Measurements from ENCODE around the gene BSCL2. TPM values are rescaled to one million over a fixed set of nuclear protein-coding genes. Genes with fewer than 3 reads are reported as not detected.
"Not testable (repeated sequence)": the region's sequence is repeated elsewhere in the genome, so short reads cannot be mapped to it uniquely, and the experiment has no call there.

Gene BSCL2
- total RNA-seq, 2 experiments from 2014 or later: 28.3 to 41.0 TPM

DNA sequence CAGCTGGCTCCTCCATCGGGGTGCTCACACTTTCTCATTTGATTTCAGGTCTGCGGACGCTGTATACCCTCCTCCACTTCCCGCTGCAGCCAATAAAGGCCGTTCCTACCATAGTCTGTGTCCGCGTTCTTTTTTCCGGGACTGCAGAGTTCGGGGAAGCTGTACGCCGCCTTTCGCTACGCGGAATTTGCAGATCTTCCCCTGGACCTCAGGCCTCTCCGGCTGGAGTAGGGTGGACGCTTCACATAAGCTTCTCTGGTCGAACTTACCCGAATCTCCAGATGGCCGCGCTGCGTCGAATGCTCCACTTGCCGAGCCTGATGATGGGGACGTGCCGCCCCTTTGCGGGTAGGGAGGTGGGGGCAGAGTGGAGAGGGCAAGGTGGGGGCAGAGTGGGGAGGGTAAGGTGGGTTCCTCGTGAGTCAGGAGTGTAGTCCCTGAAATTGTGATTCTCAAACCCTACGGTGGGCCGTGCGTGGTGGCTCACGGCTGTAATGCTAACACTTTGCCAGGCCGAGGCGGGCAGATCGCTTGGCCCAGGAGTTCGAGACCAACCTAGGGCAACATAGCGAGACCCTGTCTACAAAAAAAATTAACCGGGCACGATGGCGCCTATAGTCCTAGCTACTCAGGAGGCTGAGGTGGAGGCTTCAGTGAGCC, 41.5 kb downstream of the BSCL2 start:
- Mint-ChIP-seq H3K9me3 (no peaks in the 10 kb centered on the region), H3K4me1 (peaks cover 45% of the 10 kb centered on the region), H3K36me3 (ENCODE audit: low read depth) (peaks cover 47% of the 10 kb centered on the region), H3K4me3 (peak overlapping the region; percentile 98), H3K27ac (peak overlapping the region; percentile 93), H3K27me3 (no peaks in the 10 kb centered on the region)
- DNase-seq: peak; percentile 56
- CTCF ChIA-PET: interaction anchor here (0.5 to 3.0 kb wide), 19 partner anchors 8 to 216 kb away, joined by 3 to 17 read pairs (median 4); partner anchors contain the start of genes INTS5, MTA2, SLC3A2 and TUT1
- POLR2A ChIA-PET: interaction anchor here (0.6 to 1.8 kb wide), 18 partner anchors 9 to 190 kb away, joined by 3 to 14 read pairs (median 7); partner anchors contain the start of genes B3GAT3, GANAB, INTS5 and TUT1

DNA sequence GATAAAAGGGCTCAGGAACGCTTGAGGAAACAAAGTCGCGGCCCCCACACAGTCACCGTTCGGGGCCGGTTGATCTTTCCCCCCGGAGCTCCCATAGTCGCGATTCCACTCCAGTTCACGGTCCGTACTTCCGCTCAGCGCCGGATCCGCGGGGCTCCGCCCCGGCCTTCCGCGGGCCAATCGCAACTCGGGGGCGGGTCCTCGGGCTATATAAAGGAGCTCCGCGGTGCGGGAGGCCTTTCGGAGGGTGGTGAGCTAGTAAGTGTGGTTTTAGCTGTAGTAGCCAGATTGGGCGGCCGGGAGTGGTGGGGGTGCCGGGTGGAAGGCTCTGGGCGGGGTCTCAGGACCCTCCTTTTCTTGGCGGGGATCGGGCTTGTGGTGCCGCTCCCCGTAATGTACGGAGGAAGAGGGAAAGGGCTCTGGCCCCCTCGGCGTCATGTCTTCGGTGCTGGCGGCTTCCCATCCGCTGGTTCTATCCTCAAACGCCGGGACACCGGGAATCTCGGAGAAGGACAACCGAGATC, 42.1 kb downstream of the BSCL2 start, which contains the start of the genes C11orf98 and CSKMT:
C11orf98 (minus strand) TSS at position 136 of the 524 bp plus-strand sequence; CDS start at position 95, 41 bp downstream.
CSKMT (plus strand) TSS at position 238 of the 524 bp plus-strand sequence. CDS start 568 bp downstream, outside the sequence.
- no peaks in the 10 kb centered on the region for H3K27me3 Mint-ChIP-seq
- POLR2A ChIA-PET: interaction anchor here (0.6 to 1.8 kb wide), 26 partner anchors 8 to 214 kb away, joined by 3 to 14 read pairs (median 5); partner anchors contain the start of genes B3GAT3, EEF1G, GANAB and INTS5

DNA sequence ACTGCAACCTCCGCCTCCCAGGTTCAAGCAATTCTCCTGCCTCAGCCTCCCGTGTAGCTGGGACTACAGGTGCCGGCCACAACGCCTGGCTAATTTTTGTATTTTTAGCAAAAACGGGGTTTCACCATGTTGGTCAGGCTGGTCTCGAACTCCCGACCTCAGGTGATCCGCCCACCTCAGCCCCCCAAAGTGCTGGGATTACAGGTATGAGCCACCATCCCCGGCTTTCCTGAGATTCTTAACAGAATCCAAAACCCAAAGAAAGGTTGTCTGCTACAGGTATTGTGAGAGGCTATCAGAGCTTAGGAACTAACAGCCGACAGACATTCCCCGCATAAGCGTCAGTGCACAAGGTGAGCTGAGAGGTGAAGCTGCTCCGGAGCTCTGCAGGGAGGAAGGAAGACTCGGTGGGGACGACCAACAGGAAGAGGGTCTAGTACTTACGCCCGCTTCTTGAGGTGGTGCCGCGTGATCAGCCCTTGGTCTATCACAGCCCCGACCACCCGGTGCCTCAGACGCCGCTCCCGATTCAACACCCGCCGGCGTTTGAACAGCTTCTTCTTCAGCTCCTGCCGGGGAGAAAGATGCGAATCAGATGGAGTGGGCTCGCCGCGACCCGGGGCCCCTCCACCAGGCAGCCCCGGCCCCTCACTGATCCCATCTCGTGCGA, 42.7 kb downstream of the BSCL2 start:
- peaks cover 35% of the 10 kb centered on the region for H3K4me1 Mint-ChIP-seq
- CTCF ChIA-PET: interaction anchor here (0.7 to 3.0 kb wide), 21 partner anchors 8 to 270 kb away, joined by 3 to 17 read pairs (median 4); partner anchors contain the start of genes EML3, INTS5, MTA2 and SLC3A2
- H3K9me3 Mint-ChIP-seq: no peaks in the 10 kb centered on the region
- peak overlapping the region; percentile 98 for H3K4me3 Mint-ChIP-seq
- peaks cover 48% of the 10 kb centered on the region for H3K36me3 Mint-ChIP-seq (ENCODE audit: low read depth)
- no peaks in the 10 kb centered on the region for H3K27me3 Mint-ChIP-seq
- DNase-seq: peak; percentile 66
- H3K27ac Mint-ChIP-seq: peak overlapping the region; percentile 93
- POLR2A ChIA-PET: interaction anchor here (0.6 to 1.8 kb wide), 22 partner anchors 8 to 213 kb away, joined by 3 to 14 read pairs (median 6); partner anchors contain the start of genes B3GAT3, EEF1G, GANAB and INTS5

More for the DNA sequence above, 42.1 kb downstream of the BSCL2 start, which contains the start of the genes C11orf98 and CSKMT:
- DNase-seq: peak; percentile 96
- peaks cover 41% of the 10 kb centered on the region for H3K4me1 Mint-ChIP-seq
- H3K9me3 Mint-ChIP-seq: no peaks in the 10 kb centered on the region
- peaks cover 49% of the 10 kb centered on the region for H3K36me3 Mint-ChIP-seq (ENCODE audit: low read depth)
- CTCF ChIA-PET: interaction anchor here (0.5 to 3.0 kb wide), 22 partner anchors 8 to 271 kb away, joined by 3 to 17 read pairs (median 4); partner anchors contain the start of genes EML3, INTS5, MTA2 and SLC3A2
- peak within 1 kb of the TSS; percentile 93 for H3K27ac Mint-ChIP-seq
- H3K4me3 Mint-ChIP-seq: peak within 1 kb of the TSS; percentile 98

DNA sequence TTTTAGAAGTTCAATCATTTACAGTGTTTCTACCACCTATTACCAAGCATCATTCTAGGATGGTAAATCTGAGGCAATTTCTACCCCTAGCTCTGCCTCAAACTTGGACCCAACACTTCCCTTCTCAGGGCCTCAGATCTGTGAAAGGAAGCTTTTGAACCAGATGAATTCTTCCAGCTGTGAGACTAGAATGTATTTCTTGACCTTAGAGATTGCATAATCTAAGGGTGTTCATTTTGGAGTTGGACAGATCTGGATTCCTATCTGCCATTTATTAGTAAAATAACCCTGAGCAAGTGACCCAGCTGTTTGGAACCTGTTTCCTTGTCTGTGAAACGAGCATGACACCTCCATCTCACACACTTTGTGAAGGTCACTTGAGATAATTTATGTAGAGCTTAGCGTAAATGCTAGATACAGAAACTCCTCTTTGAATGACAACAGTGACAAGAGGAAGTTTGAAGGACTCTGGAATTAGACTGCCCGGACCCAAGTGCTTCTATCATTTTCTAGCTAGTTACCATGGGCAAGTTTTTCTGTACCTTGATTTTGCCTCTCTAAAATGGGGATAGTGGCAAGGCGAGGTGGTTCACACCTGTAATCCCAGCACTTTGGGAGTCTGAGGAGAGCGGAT, 50.3 kb downstream of the BSCL2 start:
- ChIA-PET CTCF (interaction anchor here (0.5 to 1.6 kb wide), 7 partner anchors 8 to 205 kb away, joined by 3 to 7 read pairs (median 4); partner anchors contain the start of genes C11orf98 and CSKMT), POLR2A (interaction anchor here (1.3 kb wide), 1 partner anchor 8 kb away, joined by 7 read pairs; the partner anchor contains the start of genes C11orf98 and CSKMT)
- Mint-ChIP-seq H3K4me1 (peaks cover 17% of the 10 kb centered on the region), H3K27me3 (no peaks in the 10 kb centered on the region), H3K9me3 (no peaks in the 10 kb centered on the region), H3K36me3 (ENCODE audit: low read depth) (peaks cover 6% of the 10 kb centered on the region), H3K4me3 (no peak overlapping the region), H3K27ac (no peak overlapping the region)
- DNase-seq: no peak

DNA sequence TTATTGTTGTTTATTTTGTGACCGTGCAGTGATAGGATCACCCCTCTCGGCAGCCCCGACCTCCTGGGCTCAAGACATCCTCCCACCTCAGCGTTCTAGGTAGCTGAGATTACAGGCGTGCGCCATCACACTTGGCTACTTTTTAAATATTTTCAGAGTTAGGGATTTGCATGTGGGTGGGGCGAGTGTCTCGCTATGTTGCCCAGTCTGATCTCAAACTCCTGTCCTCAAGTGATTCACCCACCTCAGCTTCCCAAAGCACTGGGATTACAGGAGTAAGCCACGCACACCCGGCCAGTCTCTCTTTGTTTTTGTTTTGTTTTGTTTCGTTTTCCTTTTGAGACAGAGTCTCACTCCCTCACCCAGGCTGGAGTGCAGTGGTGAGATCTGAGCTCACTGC, 52.9 kb downstream of the BSCL2 start:
- Mint-ChIP-seq H3K4me1 (peaks cover 27% of the 10 kb centered on the region), H3K27ac (peak overlapping the region; percentile 77), H3K9me3 (no peaks in the 10 kb centered on the region), H3K27me3 (no peaks in the 10 kb centered on the region), H3K36me3 (ENCODE audit: low read depth) (peaks cover 7% of the 10 kb centered on the region), H3K4me3 (peak overlapping the region; percentile 91)
- DNase-seq: no peak
- ChIA-PET CTCF (interaction anchor here (1.1 to 2.5 kb wide), 8 partner anchors 10 to 132 kb away, joined by 3 to 10 read pairs (median 5); partner anchors contain the start of genes C11orf98, CSKMT and TUT1), POLR2A (interaction anchor here (2.4 kb wide), 1 partner anchor 11 kb away, joined by 14 read pairs; the partner anchor contains the start of genes C11orf98 and CSKMT)

DNA sequence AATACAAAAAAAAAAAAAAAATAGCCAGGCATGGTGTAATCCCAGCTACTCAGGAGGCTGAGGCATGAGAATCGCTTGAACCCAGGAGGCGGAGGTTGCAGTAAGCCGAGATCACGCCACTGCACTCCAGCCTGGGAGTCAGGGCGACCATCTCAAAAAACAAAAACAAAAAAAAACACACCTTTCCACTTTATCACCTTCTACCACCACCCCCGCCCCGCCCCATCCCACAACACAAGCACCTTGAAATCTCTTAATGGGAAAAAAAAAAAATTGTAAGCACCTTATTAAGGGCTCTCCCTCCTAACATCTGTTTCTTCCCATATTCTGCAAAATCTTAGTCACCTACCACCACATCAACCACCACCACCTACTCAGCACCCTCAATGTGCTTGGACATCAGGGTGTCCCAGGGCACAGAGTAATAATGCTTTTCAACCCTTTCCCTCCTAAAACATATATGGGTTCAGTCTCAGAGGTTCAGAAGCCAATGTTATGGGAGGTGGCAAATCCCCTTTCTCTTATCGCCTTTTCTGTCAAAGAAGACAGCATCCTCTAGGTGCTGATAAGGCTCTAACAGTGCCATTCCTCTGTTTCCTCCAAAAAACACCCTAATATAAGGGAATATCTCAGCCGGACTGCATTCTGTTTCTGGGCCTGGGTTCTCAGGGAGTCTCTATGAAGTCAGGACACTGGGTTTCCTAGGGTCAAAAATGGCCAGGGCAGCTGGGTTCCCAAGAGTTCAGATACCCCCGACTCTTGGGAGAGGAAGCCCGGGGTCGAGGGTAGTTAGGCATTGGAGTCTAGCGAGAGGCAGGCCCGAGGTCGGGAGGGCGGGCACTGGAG, 54.8 kb downstream of the BSCL2 start:
- Mint-ChIP-seq H3K9me3 (no peaks in the 10 kb centered on the region), H3K27ac (peak overlapping the region; percentile 91), H3K4me3 (peak overlapping the region; percentile 91), H3K4me1 (peaks cover 27% of the 10 kb centered on the region), H3K27me3 (no peaks in the 10 kb centered on the region), H3K36me3 (ENCODE audit: low read depth) (peaks cover 11% of the 10 kb centered on the region)
- no peak for DNase-seq
- ChIA-PET POLR2A (interaction anchor here (0.6 to 1.0 kb wide), 4 partner anchors 12 to 1545 kb away, joined by 3 to 13 read pairs (median 3); partner anchors contain the start of genes C11orf98 and CSKMT), CTCF (interaction anchor here (1.0 to 1.1 kb wide), 5 partner anchors 12 to 119 kb away, joined by 3 to 4 read pairs (median 3); partner anchors contain the start of genes C11orf98, CSKMT and TAF6L)

DNA sequence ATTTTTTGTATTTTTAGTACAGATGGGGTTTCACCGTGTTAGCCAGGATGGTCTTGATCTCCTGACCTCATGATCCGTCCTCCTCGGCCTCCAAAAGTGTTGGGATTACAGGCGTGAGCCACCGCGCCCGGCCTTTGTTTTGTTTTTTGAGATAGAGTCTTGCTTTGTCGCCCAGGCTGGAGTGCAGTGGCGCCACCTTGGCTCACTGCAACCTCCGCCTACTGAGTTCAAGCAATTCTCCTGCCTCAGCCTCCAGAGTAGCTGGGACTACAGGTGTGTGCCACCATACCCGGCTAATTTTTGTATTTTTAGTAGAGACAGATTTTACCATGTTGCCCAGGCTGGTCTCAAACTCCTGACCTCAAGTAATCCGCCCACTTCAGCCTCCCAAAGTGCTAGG, 56.9 kb downstream of the BSCL2 start:
- Mint-ChIP-seq H3K4me1 (peaks cover 38% of the 10 kb centered on the region), H3K36me3 (ENCODE audit: low read depth) (peaks cover 15% of the 10 kb centered on the region), H3K27ac (peak overlapping the region; percentile 66)
- DNase-seq, H3K9me3 Mint-ChIP-seq, H3K27me3 Mint-ChIP-seq, H3K4me3 Mint-ChIP-seq: not testable (repeated sequence)
- POLR2A ChIA-PET: interaction anchor here (0.6 kb wide), 1 partner anchor 69 kb away, joined by 3 read pairs; no protein-coding TSS in a partner anchor
- CTCF ChIA-PET: interaction anchor here (0.6 to 1.3 kb wide), 5 partner anchors 12 to 107 kb away, joined by 3 to 5 read pairs (median 3); partner anchors contain the start of genes LBHD1 and ROM1

DNA sequence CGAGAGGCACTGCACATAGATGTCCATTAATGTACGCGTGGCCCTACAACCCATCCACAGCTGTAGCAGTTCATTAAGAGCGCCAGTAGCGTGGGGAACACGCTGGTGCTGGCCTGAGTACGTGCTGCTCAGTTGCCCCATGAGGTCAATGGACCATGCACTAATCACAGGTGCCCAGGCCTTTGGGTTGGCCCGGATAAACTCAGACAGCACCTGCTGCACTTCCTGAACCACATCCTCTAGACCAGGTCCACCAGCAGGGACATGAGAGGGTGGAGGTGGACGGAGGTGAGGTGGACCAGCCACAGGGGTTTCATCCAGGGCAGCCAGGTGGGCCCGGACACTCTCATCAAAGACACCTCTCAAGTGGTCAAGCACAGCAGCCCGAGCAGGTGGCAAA, 57.7 kb downstream of the BSCL2 start:
- peaks cover 19% of the 10 kb centered on the region for H3K36me3 Mint-ChIP-seq (ENCODE audit: low read depth)
- H3K27me3 Mint-ChIP-seq: no peaks in the 10 kb centered on the region
- POLR2A ChIA-PET: interaction anchor here (0.6 to 0.7 kb wide), 3 partner anchors 23 to 68 kb away, joined by 3 to 5 read pairs (median 4); no protein-coding TSS in a partner anchor
- H3K4me1 Mint-ChIP-seq: peaks cover 44% of the 10 kb centered on the region
- CTCF ChIA-PET: interaction anchor here (1.0 to 1.3 kb wide), 5 partner anchors 9 to 106 kb away, joined by 3 to 5 read pairs (median 3); partner anchors contain the start of genes ROM1 and UQCC3
- no peaks in the 10 kb centered on the region for H3K9me3 Mint-ChIP-seq
- no peak overlapping the region for H3K27ac Mint-ChIP-seq
- no peak overlapping the region for H3K4me3 Mint-ChIP-seq
- DNase-seq: no peak

DNA sequence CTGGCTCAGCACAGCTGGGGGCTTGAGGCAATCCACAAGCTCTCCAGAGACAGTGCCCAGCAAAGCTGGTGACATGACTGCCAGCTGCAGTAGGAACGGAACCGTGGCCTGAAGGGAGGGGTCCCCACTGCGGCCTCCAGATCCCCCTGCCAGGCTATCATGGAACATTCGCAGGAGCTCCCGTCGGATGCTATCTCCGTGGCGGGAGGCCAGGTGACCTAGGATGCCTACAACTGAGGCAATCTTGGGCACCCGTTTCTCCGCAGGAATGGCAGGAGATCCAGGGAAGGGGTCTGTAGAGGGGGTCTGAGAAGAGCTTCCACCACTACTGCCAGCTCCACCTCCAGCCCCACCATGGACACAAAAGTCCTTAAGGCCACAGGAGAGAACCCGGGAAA, 58.3 kb downstream of the BSCL2 start:
- ChIA-PET CTCF (interaction anchor here (0.9 to 1.4 kb wide), 7 partner anchors 8 to 38 kb away, joined by 3 to 5 read pairs (median 4); partner anchors contain the start of genes ROM1 and UQCC3), POLR2A (no interaction called here)
- Mint-ChIP-seq H3K4me3 (no peak overlapping the region), H3K27me3 (no peaks in the 10 kb centered on the region), H3K4me1 (peaks cover 43% of the 10 kb centered on the region), H3K27ac (no peak overlapping the region), H3K9me3 (no peaks in the 10 kb centered on the region), H3K36me3 (ENCODE audit: low read depth) (peaks cover 24% of the 10 kb centered on the region)
- no peak for DNase-seq

DNA sequence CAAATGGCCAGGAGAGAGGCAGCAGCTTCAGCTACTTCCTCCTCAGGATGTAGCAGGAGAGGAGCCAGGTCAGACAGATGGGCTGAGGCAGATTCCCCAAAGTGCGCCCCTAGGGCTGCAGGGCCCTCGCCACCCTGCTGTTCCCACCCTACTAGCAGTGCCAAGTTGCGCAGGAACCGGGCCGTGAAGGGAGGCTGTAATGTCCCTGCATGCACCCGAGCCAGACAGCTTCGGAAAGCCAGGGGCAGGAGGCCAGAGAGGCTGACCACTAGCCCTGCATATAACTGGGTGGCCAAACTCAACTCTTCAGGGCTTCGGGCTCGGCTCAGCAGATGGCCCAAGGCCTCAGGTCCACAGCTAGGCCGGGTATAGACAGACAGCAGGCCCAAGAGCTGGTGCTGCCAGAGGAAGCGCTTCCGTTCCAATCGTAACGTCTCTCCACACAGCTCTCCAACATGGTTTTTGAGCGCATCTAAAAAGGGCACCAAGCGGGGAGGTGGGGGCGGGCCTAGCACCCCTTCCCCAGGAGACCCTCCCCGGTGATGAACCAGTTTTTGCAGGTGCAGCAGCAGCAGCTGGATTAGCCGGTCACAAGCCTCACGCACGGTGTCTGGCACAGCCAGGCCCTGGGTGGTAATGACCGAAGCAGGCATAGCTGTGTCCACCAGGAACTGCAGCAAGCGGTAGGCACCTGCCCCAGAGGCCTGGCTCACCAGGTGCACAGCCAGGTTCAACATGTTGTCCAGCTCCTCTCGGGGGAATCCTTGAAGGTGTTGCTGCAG, 58.8 kb downstream of the BSCL2 start:
- no peaks in the 10 kb centered on the region for H3K27me3 Mint-ChIP-seq
- no peak overlapping the region for H3K4me3 Mint-ChIP-seq
- ChIA-PET CTCF (interaction anchor here (0.9 to 1.4 kb wide), 8 partner anchors 7 to 37 kb away, joined by 3 to 6 read pairs (median 4); partner anchors contain the start of genes C11orf98, CSKMT and UQCC3), POLR2A (no interaction called here)
- H3K27ac Mint-ChIP-seq: no peak overlapping the region
- peaks cover 24% of the 10 kb centered on the region for H3K36me3 Mint-ChIP-seq (ENCODE audit: low read depth)
- DNase-seq: no peak
- H3K4me1 Mint-ChIP-seq: peaks cover 40% of the 10 kb centered on the region
- H3K9me3 Mint-ChIP-seq: no peaks in the 10 kb centered on the region

Data from activated CD4-positive, alpha-beta T cell treated with anti-CD3 and anti-CD28 coated beads, Interleukin-2, amount 10 ng/mL, durations not matched to agents 7 days and 5 days (primary cell).